ENCODE data around the gene CA10.

The CA10 gene

DNA sequence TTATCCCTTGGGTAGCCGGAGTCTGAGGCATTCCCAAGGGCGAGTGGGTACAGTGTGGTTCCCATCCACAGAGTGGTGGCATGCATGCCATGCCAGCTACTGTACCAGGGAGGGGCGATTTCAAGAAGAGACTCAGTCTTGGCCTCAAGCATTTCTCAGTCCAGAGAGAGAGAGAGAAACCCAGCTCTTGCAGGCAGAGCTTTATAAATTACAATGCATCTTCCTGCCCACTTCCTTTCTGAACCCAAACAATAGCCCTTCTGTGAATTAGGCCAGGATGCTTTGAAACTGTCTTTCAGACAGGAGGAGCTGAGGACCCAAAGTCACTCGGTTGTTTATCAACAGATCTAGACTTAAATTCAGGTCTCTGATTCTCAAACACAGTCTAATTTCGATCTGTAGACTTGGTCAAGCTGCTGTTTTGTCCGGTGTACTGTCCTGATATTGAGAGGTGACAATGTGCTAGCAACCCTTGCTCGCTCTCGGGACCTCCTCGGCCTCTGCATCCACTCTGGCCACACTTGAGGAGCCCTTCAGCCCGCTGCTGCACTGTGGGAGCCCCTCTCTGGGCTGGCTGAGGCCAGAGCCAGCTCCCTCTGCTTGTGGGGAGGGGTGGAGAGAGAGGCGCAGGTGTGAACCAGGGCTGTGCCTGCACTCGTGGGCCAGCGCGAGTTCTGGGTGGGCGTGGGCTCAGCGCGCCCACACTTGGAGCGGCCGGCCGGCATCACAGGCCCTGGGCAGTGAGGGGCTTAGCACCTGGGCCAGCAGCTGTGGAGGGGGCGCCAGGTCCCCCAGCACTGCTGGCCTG is 490.2 kb downstream of the CA10 start:
- no peaks in the 10 kb centered on the region for H3K36me3 ChIP-seq (ENCODE audit: control insufficient read depth, insufficient read depth, low read length)
- H3K9ac ChIP-seq (ENCODE audit: low read depth, low read length): no peak overlapping the region
- no peak overlapping the region for H3K4me3 ChIP-seq (ENCODE audit: low read depth, low read length)
- no peaks in the 10 kb centered on the region for H3K4me1 ChIP-seq (ENCODE audit: control insufficient read depth, insufficient read depth, low read length)
- H3K27me3 ChIP-seq (ENCODE audit: control insufficient read depth, insufficient read depth, low read length): no peaks in the 10 kb centered on the region
- peaks cover 6% of the 10 kb centered on the region; the same call in 1 of the 2 replicates for H3K9me3 ChIP-seq (ENCODE audit: control insufficient read depth, insufficient read depth, low read length)
- H3K27ac ChIP-seq (ENCODE audit: low read depth, low read length): no peak overlapping the region

DNA sequence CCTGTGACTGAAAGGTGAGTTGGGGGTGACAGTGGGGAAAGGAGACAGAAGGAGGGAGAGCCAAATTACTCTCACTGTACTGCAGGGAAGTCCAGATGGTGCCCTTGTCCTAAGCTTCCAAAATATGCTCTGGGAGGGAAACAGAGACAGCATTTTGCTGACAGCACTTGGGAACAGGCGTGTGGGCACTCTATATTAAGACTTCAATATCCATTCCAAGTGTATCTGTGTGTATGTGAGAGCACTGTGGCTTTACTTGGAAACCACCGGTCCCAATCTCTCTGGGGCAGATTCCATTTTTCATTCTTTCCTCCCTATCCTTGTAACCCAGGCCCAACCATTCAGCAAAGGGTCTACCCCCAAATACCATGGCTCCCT is 490.8 kb downstream of the CA10 start:
- Histone ChIP-seq H3K27ac (ENCODE audit: low read depth, low read length) (no peak overlapping the region), H3K9me3 (ENCODE audit: control insufficient read depth, insufficient read depth, low read length) (peaks cover 6% of the 10 kb centered on the region; the same call in 1 of the 2 replicates), H3K36me3 (ENCODE audit: control insufficient read depth, insufficient read depth, low read length) (no peaks in the 10 kb centered on the region), H3K4me3 (ENCODE audit: low read depth, low read length) (no peak overlapping the region), H3K27me3 (ENCODE audit: control insufficient read depth, insufficient read depth, low read length) (no peaks in the 10 kb centered on the region), H3K4me1 (ENCODE audit: control insufficient read depth, insufficient read depth, low read length) (no peaks in the 10 kb centered on the region), H3K9ac (ENCODE audit: low read depth, low read length) (no peak overlapping the region)

DNA sequence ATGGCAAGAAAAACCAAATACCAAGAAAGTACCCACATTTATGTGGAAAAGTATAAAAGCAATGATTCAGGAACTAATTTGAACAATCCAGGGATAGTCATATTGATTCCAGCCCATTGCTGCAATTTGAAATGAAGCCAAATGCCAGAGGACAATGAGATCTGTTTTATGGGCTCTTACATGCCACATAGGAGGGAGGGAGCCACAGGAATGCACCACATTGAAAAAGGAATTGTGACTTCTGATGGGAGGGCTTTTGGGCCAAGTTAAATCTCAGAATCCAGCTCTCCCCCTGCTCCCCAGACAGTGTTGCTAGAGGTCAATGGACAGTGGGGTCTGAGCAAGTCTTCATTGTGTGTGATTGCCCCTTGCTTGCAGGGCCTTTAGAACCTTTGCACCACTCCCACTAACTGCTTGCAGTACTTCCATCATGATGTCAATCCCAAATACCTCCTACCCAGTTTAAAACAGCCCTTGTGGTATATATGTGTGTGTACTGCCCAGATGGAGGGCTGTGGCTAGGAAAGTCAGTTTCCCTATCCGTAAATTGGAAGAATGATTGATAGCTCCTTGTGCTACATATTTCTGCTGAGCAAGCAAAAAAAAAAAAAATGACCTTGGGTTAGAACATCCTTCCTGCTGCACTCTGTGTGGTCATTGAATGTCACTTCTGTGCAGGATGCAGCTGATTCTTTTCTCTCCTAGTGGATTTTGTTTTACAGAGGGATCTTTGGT is 491.4 kb downstream of the CA10 start:
- H3K4me3 ChIP-seq (ENCODE audit: low read depth, low read length): no peak overlapping the region
- H3K27me3 ChIP-seq (ENCODE audit: control insufficient read depth, insufficient read depth, low read length): no peaks in the 10 kb centered on the region
- peaks cover 6% of the 10 kb centered on the region; the same call in 1 of the 2 replicates for H3K9me3 ChIP-seq (ENCODE audit: control insufficient read depth, insufficient read depth, low read length)
- no peaks in the 10 kb centered on the region for H3K36me3 ChIP-seq (ENCODE audit: control insufficient read depth, insufficient read depth, low read length)
- H3K9ac ChIP-seq (ENCODE audit: low read depth, low read length): no peak overlapping the region
- H3K27ac ChIP-seq (ENCODE audit: low read depth, low read length): no peak overlapping the region
- H3K4me1 ChIP-seq (ENCODE audit: control insufficient read depth, insufficient read depth, low read length): no peaks in the 10 kb centered on the region

DNA sequence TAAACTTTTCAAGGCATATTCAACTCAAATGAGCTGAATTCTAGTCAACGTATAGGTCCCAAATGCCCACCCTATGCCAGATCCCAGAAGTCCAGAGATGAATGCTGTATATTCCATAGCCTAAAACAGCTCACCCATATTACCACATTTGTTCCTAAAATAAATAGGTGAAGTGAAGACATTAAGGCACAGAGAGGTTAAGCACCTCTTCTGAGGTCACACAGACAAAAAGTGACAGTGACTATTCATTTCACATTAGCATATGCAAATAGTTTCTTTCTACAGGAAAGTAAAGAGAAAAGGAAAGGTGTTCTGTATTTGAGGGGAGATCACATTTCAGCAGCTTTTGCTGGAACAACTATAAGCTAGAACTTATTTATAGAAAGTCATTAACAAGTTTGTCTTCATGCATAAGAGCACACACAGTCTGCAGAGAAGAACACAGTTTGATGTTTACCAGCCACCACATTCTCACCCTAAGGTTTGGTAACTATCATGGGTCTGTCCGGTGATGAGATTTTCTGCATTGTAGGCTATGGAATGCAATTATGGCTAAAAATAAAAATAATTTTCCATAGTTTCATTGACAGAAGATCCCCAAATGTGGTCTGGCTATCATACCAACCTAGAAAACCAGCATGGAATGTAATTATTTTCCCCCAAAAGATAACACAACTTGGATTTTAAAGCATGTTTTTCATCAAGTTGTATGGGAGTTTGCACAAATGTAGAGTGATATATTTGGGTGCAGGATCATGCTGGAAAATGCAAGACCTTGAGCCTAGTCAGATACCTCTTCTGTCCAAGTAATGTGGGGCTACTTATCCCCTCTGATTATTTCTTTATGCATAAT is 496.1 kb downstream of the CA10 start:
- H3K4me1 ChIP-seq (ENCODE audit: control insufficient read depth, insufficient read depth, low read length): no peaks in the 10 kb centered on the region
- no peak overlapping the region for H3K27ac ChIP-seq (ENCODE audit: low read depth, low read length)
- H3K36me3 ChIP-seq (ENCODE audit: control insufficient read depth, insufficient read depth, low read length): no peaks in the 10 kb centered on the region
- H3K9me3 ChIP-seq (ENCODE audit: control insufficient read depth, insufficient read depth, low read length): no peaks in the 10 kb centered on the region
- no peak overlapping the region for H3K4me3 ChIP-seq (ENCODE audit: low read depth, low read length)
- H3K9ac ChIP-seq (ENCODE audit: low read depth, low read length): no peak overlapping the region
- H3K27me3 ChIP-seq (ENCODE audit: control insufficient read depth, insufficient read depth, low read length): no peaks in the 10 kb centered on the region

DNA sequence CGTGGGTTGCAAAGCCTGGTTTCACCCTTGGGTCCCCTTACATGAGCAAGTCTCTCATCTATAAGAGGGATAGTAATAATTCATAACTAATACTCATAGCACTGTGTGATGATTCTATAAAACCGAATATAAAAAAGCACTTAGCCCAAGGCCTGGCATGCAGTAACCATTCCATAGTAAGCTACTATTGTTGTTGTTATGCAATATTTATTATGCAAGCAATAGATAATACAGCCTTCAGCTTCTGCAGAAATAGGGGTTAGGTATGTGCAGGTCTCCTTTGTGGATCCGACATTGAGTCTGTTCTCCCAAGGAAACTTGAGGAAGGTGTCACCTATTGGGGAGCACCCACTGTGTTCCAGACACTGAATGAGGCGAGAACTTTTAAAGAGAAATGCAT is 497.1 kb downstream of the CA10 start:
- Histone ChIP-seq H3K9ac (ENCODE audit: low read depth, low read length) (no peak overlapping the region), H3K27me3 (ENCODE audit: control insufficient read depth, insufficient read depth, low read length) (no peaks in the 10 kb centered on the region), H3K36me3 (ENCODE audit: control insufficient read depth, insufficient read depth, low read length) (no peaks in the 10 kb centered on the region), H3K27ac (ENCODE audit: low read depth, low read length) (no peak overlapping the region), H3K4me1 (ENCODE audit: control insufficient read depth, insufficient read depth, low read length) (no peaks in the 10 kb centered on the region), H3K4me3 (ENCODE audit: low read depth, low read length) (no peak overlapping the region), H3K9me3 (ENCODE audit: control insufficient read depth, insufficient read depth, low read length) (no peaks in the 10 kb centered on the region)

DNA sequence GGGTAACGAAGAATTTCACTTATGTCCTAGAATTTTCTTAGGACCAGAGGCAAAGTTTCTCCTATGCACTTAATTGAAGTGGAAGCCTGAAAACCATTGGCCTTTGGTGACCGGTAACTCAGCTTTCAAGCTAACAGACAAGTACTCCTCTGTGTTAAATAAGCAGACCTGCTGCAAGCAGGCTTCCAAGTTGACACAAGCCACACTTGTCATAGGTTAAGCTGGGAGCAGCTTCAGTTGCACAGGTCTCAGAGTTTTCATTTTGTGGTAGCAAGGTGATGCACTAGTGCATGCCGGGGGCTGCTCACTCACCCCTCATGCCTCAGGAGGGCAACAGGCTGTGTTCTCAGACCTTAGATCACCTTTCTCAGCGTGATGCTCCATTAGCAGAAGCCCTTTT is 498.2 kb downstream of the CA10 start:
- Histone ChIP-seq H3K4me3 (ENCODE audit: low read depth, low read length) (no peak overlapping the region), H3K27me3 (ENCODE audit: control insufficient read depth, insufficient read depth, low read length) (no peaks in the 10 kb centered on the region), H3K27ac (ENCODE audit: low read depth, low read length) (no peak overlapping the region), H3K4me1 (ENCODE audit: control insufficient read depth, insufficient read depth, low read length) (no peaks in the 10 kb centered on the region), H3K36me3 (ENCODE audit: control insufficient read depth, insufficient read depth, low read length) (no peaks in the 10 kb centered on the region), H3K9me3 (ENCODE audit: control insufficient read depth, insufficient read depth, low read length) (no peaks in the 10 kb centered on the region), H3K9ac (ENCODE audit: low read depth, low read length) (no peak overlapping the region)

DNA sequence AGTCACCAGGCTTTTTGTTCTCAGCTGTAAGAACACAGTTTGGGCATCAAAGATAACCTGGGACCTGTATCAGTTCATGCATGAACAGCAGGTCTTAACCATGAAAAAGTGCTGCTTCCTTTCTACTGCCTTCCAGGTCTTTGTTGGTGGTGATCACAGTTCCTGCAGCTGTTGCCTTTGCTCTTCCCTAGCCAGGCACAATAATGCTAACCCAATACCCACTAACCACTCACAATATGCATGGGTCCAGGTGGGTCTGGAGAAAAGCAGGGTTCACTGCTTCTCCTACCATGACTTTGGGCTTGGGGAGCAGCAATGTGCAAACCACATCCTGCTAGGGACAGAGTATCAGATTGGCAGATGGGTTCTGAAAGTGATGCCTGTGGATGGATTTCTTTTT is 501.3 kb downstream of the CA10 start:
- no peaks in the 10 kb centered on the region for H3K27me3 ChIP-seq (ENCODE audit: control insufficient read depth, insufficient read depth, low read length)
- H3K27ac ChIP-seq (ENCODE audit: low read depth, low read length): no peak overlapping the region
- no peak overlapping the region for H3K9ac ChIP-seq (ENCODE audit: low read depth, low read length)

DNA sequence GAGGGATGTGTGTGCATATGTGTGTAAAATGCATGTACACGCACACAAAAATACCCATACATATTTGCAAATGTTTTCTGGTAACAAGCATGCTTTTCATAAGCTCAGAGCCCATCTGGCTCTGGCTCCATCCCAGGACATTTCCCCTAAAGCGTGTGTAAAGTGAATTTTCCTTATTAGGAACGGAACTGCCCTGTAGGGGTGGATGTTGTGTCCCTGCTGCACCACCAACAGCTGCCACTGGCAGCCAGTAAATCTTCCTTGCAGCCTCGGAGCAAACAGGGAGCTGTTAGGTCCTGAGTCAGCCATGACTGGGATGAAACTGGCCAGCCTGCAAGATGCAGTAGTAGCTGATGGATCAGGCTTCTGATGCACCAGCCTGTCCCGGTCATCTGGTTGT is 504.6 kb downstream of the CA10 start:
- H3K4me3 ChIP-seq (ENCODE audit: low read depth, low read length): no peak overlapping the region
- no peaks in the 10 kb centered on the region for H3K4me1 ChIP-seq (ENCODE audit: control insufficient read depth, insufficient read depth, low read length)
- H3K27ac ChIP-seq (ENCODE audit: low read depth, low read length): no peak overlapping the region
- H3K36me3 ChIP-seq (ENCODE audit: control insufficient read depth, insufficient read depth, low read length): no peaks in the 10 kb centered on the region
- no peaks in the 10 kb centered on the region for H3K9me3 ChIP-seq (ENCODE audit: control insufficient read depth, insufficient read depth, low read length)
- H3K9ac ChIP-seq (ENCODE audit: low read depth, low read length): no peak overlapping the region
- H3K27me3 ChIP-seq (ENCODE audit: control insufficient read depth, insufficient read depth, low read length): no peaks in the 10 kb centered on the region

More for the DNA sequence above, 501.3 kb downstream of the CA10 start:
- no peaks in the 10 kb centered on the region for H3K9me3 ChIP-seq (ENCODE audit: control insufficient read depth, insufficient read depth, low read length)
- no peaks in the 10 kb centered on the region for H3K4me1 ChIP-seq (ENCODE audit: control insufficient read depth, insufficient read depth, low read length)
- H3K36me3 ChIP-seq (ENCODE audit: control insufficient read depth, insufficient read depth, low read length): no peaks in the 10 kb centered on the region
- no peak overlapping the region for H3K4me3 ChIP-seq (ENCODE audit: low read depth, low read length)

DNA sequence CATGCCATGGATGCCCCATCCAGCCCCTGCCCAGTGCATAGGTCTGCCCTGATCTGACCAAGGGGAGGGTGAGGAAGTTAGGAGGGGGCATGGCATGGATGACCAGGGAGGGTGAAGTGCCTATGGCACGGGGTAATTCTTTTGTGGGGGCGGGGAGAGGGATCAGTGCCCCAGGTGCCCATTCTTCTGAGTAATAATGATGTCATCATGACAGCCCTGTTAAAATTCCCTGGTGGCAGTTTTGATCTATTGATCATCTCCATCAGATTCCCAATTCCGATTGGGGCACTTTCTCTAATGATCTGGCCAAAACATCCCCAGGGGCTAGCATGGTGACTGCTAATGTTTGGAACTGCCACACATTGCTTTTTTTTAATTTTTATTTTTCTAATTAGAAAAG is 506.0 kb downstream of the CA10 start:
- Histone ChIP-seq H3K36me3 (ENCODE audit: control insufficient read depth, insufficient read depth, low read length) (no peaks in the 10 kb centered on the region), H3K27ac (ENCODE audit: low read depth, low read length) (no peak overlapping the region), H3K9ac (ENCODE audit: low read depth, low read length) (no peak overlapping the region), H3K4me3 (ENCODE audit: low read depth, low read length) (no peak overlapping the region), H3K4me1 (ENCODE audit: control insufficient read depth, insufficient read depth, low read length) (no peaks in the 10 kb centered on the region; the same call in 1 of the 2 replicates), H3K27me3 (ENCODE audit: control insufficient read depth, insufficient read depth, low read length) (no peaks in the 10 kb centered on the region), H3K9me3 (ENCODE audit: control insufficient read depth, insufficient read depth, low read length) (no peaks in the 10 kb centered on the region)

DNA sequence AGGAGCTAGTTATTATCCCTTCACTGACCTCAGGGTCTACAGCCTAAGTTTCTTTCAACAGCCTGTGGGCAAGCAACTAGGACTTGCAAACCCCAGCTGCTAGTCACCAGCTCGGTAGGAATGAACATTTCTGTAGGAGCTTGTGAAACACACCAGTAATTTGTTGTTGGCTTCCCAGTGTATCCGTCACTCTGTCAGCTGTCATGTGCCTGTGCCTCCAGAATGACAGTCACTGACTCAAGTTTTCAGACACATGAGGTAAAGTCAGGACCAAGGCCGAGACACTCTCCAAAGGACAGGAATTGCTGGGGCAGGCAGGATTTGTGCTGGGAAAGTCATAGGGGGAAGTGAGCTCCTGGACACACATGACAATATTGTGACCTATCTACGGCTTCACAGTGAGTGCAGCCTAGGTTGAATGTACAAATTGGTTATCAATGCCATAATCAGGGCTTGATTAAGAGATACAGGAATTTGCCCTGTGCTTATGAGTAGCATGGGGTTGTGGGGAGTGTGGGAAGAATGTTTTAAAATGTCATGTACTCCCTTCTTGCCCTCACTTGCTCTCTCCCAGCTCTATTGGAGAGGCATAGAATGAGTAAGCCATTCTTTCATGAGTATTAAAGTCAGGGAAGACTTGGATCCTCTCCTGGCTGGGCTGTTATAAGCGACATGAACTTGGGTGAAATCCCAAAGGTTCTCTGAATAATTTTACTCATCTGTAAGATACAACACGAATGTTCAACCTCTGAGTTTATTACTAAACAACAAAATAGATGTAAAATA is 506.8 kb downstream of the CA10 start:
- Histone ChIP-seq H3K4me1 (ENCODE audit: control insufficient read depth, insufficient read depth, low read length) (peaks cover 7% of the 10 kb centered on the region), H3K9ac (ENCODE audit: low read depth, low read length) (no peak overlapping the region)

More for the DNA sequence above, 506.8 kb downstream of the CA10 start:
- Histone ChIP-seq H3K27me3 (ENCODE audit: control insufficient read depth, insufficient read depth, low read length) (no peaks in the 10 kb centered on the region), H3K36me3 (ENCODE audit: control insufficient read depth, insufficient read depth, low read length) (no peaks in the 10 kb centered on the region), H3K9me3 (ENCODE audit: control insufficient read depth, insufficient read depth, low read length) (no peaks in the 10 kb centered on the region), H3K4me3 (ENCODE audit: low read depth, low read length) (no peak overlapping the region), H3K27ac (ENCODE audit: low read depth, low read length) (no peak overlapping the region)

Data from HUES48 (cell line).